Osteocyte (in vitro differentiated cells): ENCODE measurements around the gene SPECC1. TPM values are rescaled to one million over a fixed set of nuclear protein-coding genes. Genes with fewer than 3 reads are reported as not detected.
"Not testable (repeated sequence)": the region's sequence is repeated elsewhere in the genome, so short reads cannot be mapped to it uniquely, and the experiment has no call there.

Source experiments
- DNase-seq: peaks from one replicate; pipeline ENCODE4 v3.0.0; 2021; ENCODE audit warnings: mixed read lengths; ENCODE audit not compliant: unreplicated experiment; ENCODE audit errors: extremely low spot score
- H3K27ac Mint-ChIP-seq: one replicate; pipeline ENCODE4 v1.8.0; 2021; ENCODE audit warnings: mild to moderate bottlenecking, mixed read lengths; ENCODE audit not compliant: unreplicated experiment
- H3K27me3 Mint-ChIP-seq: one replicate; pipeline ENCODE4 v1.8.0; 2021; ENCODE audit warnings: mixed read lengths; ENCODE audit not compliant: unreplicated experiment
- H3K36me3 Mint-ChIP-seq: one replicate; pipeline ENCODE4 v1.8.0; 2021; ENCODE audit warnings: mixed read lengths; ENCODE audit not compliant: unreplicated experiment
- H3K4me1 Mint-ChIP-seq: one replicate; pipeline ENCODE4 v1.8.0; 2021; ENCODE audit warnings: mixed read lengths; ENCODE audit not compliant: unreplicated experiment
- H3K4me3 Mint-ChIP-seq: one replicate; pipeline ENCODE4 v1.8.0; 2021; ENCODE audit warnings: mild to moderate bottlenecking, moderate library complexity, mixed read lengths; ENCODE audit not compliant: unreplicated experiment
- H3K9me3 Mint-ChIP-seq: one replicate; pipeline ENCODE4 v1.8.0; 2021; ENCODE audit warnings: mixed read lengths; ENCODE audit not compliant: unreplicated experiment
- CTCF ChIP-seq: fragments of 200-600 bp; sonication (generic); IDR thresholded peaks from 2 replicates; pipeline ENCODE4 v1.5.0; 2021; ENCODE audit warnings: antibody characterized with exemption, mild to moderate bottlenecking, moderate library complexity
- total RNA-seq: library from RNA; stranded (reverse); gene quantifications from 2 replicates; pipeline ENCODE4 v1.2.1, GENCODE V29; 2021

SPECC1 gene
- total RNA-seq, 1 donor from 2014 or later: 12.1 TPM

- Mint-ChIP-seq H3K4me3 (no peak overlapping the region), H3K36me3 (no peaks in the 10 kb centered on the region), H3K4me1 (peaks cover 20% of the 10 kb centered on the region), H3K27ac (no peak overlapping the region), H3K9me3 (no peaks in the 10 kb centered on the region), H3K27me3 (peaks cover 34% of the 10 kb centered on the region)
- TF ChIP-seq CTCF: no peak
- DNase-seq: no peak
These were observed 89.2 kb downstream of the SPECC1 start for GRCh38 chr17:20098314-20098713.

GRCh38 chr17:20100806-20101205 lies 91.6 kb downstream of the SPECC1 start:
- not testable (repeated sequence) for H3K9me3 Mint-ChIP-seq, H3K4me3 Mint-ChIP-seq, DNase-seq, H3K27ac Mint-ChIP-seq, H3K36me3 Mint-ChIP-seq
- H3K4me1 Mint-ChIP-seq: peaks cover 16% of the 10 kb centered on the region
- H3K27me3 Mint-ChIP-seq: peaks cover 29% of the 10 kb centered on the region

DNA sequence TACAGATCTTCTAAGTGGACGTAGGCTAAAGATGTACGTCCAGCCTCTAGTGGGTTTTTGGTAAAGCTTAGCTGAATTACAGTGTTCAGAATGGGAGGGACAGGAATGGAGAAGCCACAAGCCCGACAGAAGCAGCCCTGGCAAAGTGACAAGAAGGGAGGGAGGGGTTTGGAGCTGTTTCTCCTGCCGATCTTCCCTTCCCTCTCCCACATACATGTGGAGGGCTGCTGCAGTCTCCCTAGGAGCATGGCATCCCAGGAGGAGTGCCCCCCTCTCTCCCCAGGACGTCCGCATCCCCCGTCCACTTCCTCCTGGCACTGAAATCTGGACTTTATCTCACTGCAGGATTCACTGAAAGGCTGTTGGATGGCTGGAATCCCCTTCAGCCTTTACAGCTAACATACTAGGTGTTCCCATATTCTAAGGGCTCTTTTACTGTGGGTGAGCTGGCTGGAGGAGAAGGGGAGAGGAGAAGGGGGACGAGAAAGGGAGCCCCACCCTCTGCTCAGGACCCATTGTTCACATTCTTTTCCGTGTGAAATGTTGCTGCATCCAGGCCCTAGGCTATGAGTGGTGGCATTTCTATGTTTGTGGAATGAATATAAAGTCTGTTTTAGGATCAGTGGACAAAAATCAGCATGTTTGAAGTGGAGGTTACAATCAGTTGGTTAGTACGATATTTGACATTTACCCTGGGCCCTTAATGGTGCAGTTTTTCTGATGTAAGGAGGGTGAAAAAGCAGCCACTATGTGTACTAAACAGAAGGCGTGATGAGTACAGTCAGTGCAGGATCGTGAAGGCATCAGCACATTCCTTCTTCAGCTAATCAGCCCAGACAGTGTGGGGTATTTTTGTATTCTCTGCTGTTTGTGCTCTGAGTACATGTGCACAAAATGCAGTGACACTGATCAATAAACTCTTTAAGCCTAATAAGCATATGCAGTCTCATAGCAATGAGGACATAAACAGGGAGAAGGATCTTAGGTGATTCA lies 94.6 kb downstream of the SPECC1 start:
- no peak overlapping the region for H3K4me3 Mint-ChIP-seq
- no peaks in the 10 kb centered on the region for H3K9me3 Mint-ChIP-seq
- peaks cover 12% of the 10 kb centered on the region for H3K4me1 Mint-ChIP-seq
- H3K27me3 Mint-ChIP-seq: peaks cover 34% of the 10 kb centered on the region
- TF ChIP-seq CTCF: no peak
- peak overlapping the region; percentile 11 for H3K27ac Mint-ChIP-seq
- no peak for DNase-seq
- no peaks in the 10 kb centered on the region for H3K36me3 Mint-ChIP-seq

DNA sequence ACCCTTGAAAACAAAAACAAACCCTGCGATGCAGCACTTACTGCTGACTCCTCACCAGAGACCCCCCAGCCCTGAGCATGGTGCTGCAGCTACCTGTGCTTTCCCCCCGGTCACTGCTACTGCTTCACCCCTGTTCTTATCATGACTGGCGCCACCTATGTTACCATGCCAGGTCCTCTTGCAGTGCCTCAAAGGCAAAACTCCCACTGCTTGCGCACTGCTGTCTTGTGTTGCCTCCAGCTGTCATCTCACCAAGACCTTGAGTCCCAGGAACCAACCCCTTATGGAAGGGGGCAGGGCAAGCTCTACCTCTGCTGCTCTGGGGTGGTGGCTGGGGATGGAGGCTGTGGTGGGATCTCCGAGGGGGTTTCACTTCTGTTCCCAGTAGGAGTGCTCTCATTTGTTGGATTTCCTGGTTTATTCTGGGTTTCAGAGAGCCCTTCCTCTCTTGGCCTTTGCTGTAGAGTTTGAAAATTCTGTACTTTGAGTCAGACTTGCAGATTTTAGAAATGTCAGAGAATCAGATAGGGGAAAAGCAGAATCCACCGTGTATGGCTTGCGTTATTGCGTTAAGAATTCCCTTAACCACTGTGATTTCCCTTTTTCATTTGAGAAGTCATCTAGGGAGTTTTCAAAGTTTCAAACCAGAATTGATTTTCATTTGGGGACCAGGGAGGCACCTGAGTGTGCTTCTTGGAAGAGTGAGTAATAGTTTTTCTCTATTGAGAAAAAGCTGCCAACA lies 96.6 kb downstream of the SPECC1 start:
- Mint-ChIP-seq H3K36me3 (no peaks in the 10 kb centered on the region), H3K27me3 (peaks cover 38% of the 10 kb centered on the region), H3K4me1 (peaks cover 12% of the 10 kb centered on the region), H3K27ac (no peak overlapping the region), H3K9me3 (no peaks in the 10 kb centered on the region), H3K4me3 (no peak overlapping the region)
- no peak for TF ChIP-seq CTCF
- no peak for DNase-seq

DNA sequence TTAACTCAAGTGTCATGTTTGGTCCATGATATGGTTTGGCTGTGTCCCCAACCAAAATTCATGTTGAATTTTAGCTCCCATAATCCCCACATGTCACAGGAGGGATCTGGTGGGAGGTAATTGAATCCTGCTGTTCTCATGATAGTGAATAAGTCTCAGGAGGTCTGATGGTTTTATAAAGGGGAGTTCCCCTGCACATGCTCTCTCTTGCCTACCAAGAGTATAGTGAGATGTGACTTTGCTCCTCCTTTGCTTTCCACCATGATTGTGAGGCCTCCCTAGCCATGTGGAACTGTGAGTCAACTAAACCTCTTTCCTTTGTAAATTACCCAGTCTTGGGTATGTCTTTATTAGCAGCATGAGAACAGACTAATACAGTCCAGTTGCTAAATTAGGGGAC lies 97.3 kb downstream of the SPECC1 start:
- peaks cover 40% of the 10 kb centered on the region for H3K27me3 Mint-ChIP-seq
- H3K9me3 Mint-ChIP-seq, H3K36me3 Mint-ChIP-seq, H3K27ac Mint-ChIP-seq, DNase-seq, H3K4me3 Mint-ChIP-seq: not testable (repeated sequence)
- H3K4me1 Mint-ChIP-seq: peaks cover 12% of the 10 kb centered on the region

- no peak overlapping the region for H3K27ac Mint-ChIP-seq
- no peak overlapping the region for H3K4me3 Mint-ChIP-seq
- DNase-seq: peak; percentile 49
- H3K4me1 Mint-ChIP-seq: peaks cover 2% of the 10 kb centered on the region
- peaks cover 45% of the 10 kb centered on the region for H3K27me3 Mint-ChIP-seq
- H3K36me3 Mint-ChIP-seq: no peaks in the 10 kb centered on the region
- TF ChIP-seq CTCF: no peak
- no peaks in the 10 kb centered on the region for H3K9me3 Mint-ChIP-seq
These were observed 99.9 kb downstream of the SPECC1 start for GRCh38 chr17:20109076-20109475.
